Measurements from ENCODE around the gene ENOX1.

- no peak for TF ChIP-seq CTCF (tag by site-specific recombination; IDR thresholded peaks at IDR 0.05)
- TF ChIP-seq ZNF529 (tag by site-specific recombination; IDR thresholded peaks at IDR 0.05; ENCODE audit: insufficient replicate concordance): no peak
These were observed 17.8 kb upstream of the ENOX1 start for GRCh38 chr13:43804461-43805070.

All from HEK293 (cell line).